ENCODE results near the gene DISC1.
"Not testable (repeated sequence)": the region's sequence is repeated elsewhere in the genome, so short reads cannot be mapped to it uniquely, and the experiment has no call there.

Gene DISC1

DNA sequence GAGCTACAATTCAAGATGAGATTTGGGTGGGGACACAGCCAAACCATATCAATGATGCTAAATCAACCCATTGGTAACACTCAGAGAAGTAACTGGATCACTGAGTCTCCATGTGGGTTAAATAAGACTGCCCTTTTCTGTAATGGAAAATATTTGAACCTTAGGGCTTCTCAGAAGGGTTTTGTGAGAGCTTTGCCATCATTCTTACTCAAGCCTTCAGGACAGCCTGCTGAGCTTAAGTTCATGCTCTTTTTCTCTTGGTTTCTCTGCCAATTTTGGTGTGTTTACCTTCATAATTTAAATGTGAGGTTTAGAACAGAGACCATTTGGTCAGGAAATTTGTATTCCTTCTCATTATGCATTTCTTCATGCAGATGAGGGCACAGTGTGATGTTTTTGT is 74.7 kb downstream of the DISC1 start:
- DNase-seq (ENCODE audit: low spot score), result no peak

DNA sequence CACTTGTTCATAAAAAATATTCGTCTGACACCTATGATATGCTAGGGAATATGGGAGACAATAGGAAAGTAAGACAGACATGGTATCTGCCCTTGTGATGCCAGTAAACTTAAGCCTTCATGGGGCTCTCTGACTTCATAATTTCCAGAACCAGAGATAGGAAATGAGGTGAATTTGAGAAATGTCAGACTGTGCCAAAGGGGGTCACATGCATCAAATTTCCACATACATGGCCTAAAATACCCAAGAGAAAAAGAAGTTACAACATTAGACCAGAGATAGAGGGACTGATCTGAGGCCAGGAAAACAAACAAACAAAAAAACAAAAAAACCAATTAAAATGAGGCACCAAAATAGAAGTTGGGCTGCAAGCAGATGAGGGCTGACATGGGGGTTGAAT is 75.7 kb downstream of the DISC1 start:
- no peak for DNase-seq (ENCODE audit: low spot score)

DNA sequence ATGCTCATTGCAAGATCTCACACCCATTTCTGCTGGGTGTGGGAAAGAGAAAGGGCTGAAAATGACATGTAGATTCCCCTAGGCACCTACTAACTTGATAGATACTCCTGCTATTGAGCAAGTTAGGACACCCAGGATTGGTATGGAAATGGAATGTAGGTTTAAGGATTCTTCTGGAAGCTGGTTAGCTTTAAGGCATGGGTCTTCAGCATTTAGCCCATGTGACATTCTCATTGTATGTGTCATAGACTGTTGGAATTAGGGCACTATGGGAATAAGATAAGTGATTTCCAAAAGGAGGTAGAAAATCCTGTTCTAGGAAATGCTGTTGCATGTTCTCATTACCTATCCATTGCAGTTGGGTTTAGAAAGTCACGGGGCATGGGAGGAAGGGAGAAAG is 76.2 kb downstream of the DISC1 start:
- DNase-seq (ENCODE audit: low spot score), result no peak

DNA sequence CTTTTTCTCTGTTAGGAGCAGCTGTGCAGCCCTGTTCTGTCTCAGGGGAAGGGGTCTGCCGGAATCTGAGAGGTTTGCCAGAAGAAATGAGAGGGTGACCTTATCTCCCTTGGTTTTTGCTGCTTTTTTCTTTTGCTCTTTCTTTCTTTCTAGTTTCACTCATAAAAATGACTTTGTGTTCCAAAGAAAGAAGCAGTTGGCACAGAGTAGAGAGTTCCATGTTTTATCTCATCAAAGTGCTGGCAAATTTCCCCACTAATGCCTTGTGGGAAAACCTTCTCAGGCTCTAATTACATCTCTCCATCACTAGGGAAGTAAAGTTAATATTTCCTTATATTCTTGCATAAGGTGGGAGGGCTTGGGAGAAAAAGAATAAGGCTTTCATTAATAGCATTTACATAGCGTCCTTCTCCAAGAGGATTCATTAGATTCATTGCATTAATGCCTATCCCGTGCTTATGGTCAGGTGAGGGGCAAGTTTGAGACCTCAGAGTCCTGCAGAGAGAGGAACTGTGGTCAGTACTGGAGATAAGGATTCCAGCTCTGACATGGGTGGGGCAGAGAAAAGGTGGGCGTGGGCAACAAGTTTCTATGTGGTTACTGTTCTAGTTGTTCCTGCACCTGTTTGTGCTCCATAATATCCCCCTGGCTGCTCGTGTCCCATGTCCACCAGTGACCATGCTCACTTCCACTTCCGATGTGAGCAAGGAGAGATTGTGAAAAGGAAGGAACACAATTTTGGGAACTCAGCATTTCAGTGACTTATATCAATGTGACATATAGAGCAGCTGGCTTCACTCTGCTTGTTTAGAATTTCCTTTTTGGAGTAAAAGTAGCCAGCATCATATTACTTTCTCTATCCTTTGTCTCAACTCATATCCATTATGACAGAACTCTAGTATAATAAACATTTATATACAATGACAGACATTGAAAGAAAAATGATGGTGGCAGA is 79.5 kb downstream of the DISC1 start:
- DNase-seq (ENCODE audit: low spot score), result no peak

DNA sequence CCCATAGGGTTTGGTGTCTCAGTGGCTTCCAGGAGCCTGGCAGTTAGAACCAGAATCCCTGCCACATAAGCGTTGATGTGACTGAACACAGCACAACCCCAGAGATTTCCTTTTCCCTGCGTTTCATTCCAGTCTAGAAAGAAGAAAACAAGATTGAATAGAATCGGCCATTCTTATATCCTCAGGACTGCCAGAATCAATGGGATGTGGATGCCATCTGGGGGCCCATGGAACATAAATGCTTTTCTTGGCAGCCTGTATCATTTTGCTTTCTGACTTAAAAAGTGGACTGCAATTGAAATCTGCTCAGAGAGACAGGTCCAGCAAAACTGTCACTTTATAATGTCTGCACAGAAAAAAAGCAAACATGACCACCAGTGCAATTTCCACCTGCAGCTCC is 80.3 kb downstream of the DISC1 start:
- no peak for DNase-seq (ENCODE audit: low spot score)

DNA sequence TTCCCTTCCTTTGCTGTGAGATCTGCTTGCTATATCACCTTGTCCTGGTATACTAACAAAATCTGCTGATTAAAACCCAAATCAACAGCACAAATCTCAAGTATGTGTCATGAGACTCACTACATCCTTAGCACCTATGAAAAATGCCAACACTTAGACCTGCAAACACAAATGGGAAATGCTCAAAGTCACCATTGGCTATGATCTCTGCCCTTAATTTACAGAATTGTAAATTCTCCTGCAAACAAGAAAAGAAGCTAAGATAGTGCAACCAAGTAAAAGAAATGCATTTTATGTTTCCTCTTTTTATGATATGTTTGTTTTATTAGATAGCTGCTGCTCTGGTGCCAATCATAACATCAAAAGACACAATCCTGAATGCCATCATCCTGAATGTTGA is 80.8 kb downstream of the DISC1 start:
- no peak for DNase-seq (ENCODE audit: low spot score)

DNA sequence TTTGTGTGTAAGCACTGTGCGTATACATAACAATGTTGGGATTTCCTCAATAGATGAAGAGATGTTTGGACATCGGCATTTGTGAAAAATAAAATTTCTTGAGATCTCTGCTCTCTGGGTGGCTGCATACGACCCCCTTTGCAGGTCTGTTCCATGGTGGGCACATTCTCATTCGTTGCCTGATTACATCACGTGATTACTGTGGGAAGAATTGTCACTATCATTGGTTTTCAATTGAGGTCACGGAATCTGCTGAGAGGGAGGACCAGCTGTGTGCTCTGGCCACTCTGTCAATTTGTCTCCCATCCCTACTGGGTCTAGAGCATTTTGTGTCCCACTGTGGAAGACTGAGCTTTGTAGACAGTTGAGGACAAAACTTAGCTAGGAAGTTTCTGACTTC is 81.8 kb downstream of the DISC1 start:
- DNase-seq (ENCODE audit: low spot score), result no peak

DNA sequence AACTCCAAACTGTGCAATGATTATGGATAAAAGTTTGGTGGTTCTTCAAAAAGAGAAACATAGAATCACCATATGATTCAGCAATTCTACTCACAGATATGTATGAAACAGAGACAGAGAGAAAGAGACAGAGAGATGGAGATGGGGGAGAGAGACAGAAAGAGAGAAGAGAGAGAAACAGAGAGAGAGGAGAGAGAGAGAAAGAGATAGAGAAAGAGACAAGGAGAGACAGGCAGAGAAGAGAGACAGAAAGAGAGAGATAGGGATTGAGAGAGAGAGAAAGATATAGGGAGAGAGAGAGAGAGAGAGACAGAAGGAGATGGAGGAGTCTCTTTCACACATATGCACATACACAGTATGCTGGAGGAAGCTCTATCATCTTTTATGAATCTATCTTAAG is 87.8 kb downstream of the DISC1 start:
- DNase-seq (ENCODE audit: low spot score), result no peak

DNA sequence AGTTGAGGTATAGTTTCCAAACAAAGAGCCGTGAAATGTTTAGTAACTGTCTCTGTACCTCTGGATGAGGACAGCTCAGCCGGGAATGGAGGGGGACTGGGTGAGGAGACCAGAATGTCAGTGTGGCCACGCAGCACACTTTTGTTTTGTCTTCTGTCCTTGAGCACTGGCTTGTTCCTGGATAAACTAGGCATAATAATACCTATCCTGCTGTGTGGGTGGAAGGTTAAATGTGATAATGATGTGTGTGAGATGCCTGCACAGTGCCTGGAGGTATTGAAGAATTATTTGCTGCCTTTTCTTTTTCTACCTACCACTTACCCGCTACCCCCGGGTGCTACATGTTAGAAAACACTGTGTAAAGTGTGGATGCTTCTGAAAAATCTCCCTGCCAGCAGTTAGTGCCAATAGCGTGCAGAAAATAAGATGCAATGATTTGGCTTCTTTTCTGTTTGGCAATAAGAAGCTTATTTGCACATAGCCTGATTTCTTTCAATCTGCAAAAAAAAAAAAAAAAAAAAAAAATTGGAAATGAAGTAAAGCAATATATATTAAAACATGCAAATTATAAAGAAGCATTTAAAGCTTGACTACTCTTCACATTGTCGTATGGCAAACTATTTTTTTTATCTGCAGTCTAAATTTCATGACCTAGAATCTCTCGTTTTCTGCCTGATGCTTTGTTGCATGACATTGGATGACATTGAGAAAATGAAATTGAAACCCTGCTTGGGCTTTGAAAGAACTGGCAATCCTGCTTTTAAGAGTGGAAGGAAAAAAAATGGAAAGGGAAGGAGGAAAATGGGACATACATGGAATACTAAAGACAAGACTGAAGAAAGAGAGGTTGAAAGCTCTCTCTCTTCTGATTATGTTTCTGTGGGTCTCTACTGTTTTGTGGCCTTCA is 89.5 kb downstream of the DISC1 start:
- no peak for DNase-seq (ENCODE audit: low spot score)

DNA sequence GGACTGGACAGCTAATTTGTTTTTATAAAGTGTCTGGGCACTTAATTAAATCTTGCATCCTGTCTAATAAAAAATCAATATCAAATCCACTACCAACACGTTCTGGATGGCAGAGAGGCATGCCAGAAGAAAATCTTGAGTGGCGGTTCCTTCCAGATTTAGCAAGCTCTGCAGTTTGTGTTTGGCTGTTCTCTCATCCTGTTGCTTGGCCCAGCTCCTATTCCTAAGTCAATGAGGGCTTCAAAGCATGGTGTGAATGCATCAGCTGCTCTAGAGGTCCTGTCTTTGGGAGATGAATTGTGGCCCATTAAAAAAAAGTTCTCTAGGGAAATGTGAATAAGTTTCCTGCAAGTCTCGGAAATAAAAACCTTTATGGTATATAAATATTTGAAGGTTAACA is 90.3 kb downstream of the DISC1 start:
- no peak for DNase-seq (ENCODE audit: low spot score)

DNA sequence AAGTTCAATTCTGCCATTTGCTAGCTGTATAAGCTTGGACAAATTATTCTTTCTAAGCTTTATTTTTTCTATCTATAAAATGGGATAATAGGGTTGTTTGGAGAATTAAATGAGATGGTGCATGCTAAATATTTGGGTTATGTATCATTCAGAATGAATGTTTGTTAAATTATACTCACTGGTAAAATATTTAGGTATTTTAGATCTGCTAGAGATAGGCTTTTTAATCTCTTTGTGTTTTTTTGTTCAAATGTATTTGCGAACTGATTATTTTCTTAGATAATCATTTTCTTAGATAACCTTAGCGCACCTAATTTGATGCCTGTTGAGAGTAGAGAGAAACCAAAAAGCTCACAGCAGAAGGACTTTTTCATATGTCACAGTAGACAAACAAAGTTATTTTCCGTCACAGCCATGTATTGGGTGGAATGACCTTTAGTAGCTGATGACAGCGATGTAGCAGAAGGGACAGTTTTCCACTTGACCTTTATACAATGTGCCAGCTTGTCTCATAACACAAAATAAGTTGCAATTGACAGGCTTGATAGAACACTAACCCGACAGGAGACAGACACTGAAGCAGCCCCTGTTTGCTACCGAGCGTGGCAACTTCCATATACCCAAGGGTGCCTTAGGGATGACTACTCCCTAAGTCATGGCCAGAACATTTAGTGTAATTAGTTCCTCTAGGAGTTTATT is 93.0 kb downstream of the DISC1 start:
- no peak for DNase-seq (ENCODE audit: low spot score)

DNA sequence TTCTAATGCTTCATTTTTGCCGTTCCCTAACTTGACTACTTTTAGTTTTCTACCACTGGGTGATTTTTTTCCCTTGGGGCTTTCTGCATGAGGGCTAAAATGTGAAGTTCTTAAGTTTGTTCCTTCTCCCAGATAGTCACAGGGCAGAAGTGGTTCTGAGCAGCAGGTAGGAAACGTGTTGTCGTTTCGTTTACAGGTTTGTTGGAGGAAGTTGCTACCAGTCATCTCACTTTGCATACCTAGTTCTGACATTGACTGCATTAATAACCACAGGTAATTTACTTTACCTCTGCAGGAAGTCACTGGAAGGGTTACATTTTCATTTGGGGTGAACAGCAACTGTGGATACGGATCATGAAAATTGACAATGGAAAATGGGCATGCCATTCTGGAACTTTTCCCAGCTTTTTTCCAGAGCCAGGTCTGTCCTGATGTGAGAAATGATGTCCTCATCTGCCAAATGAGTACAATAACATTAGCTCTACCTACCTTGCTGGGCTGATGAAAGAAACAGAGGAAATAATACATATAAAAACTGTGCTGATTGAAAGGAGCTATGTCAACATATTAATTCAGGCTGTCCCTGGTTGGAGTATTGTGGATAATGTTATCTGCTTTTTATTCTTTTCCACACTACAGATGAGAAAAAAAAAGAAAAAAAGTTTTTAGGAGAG is 94.2 kb downstream of the DISC1 start:
- no peak for DNase-seq (ENCODE audit: low spot score)

DNA sequence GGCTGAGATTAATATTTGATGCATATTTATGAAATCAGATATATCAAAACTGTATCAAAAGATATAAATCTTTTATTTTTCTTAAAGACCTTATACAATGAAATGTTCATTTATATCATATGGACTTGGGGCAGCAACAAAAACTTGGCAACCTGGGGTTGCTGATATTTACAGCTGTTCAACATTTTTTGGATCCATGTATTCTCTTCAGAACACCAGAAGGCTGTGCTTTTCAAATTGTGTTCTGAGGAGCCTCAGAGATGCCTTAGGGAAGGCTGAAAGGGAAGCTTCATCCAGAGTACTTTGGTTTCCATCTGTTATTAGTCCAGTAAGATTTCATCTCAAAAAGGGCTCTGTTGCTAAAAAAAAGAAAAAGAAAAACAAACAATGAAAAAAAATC is 94.8 kb downstream of the DISC1 start:
- no peak for DNase-seq (ENCODE audit: low spot score)

DNA sequence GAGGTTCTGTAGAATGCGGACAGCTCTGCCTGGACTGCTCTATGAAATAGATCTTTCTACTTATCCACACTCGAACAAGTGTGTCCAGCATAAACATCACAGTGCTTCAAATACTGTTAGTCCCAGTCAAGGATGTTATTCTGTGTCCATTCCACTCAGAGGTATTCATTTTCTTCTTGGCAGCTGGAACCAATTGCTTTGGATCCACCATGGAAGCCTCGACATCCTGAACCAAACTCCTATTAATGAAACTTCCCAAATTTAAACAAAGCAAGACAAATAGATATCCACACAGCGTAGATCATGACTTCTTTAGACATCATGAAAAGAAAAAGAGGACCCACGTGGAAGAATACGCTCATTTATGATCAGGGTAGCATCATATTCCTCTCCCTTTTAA is 95.8 kb downstream of the DISC1 start:
- no peak for DNase-seq (ENCODE audit: low spot score)

DNA sequence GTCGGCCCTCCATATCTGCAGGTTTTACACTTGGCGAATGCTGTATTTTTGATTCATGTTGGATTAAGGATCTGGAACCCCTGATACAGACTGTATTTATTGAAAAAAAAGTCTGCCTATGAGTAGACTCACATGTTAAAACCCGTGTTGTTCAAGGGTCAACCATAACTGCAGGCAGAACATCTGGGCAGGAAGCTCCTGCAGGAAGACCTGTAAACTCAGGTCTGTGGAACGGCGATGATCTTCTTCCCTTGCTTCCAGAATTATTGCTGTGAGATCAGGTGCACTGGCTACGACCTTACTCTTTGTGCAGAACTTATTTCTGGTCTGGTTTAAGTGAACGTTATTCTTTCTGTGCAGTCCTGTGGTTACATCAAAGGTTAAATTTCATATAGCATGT is 96.6 kb downstream of the DISC1 start:
- DNase-seq (ENCODE audit: low spot score), result no peak

DNA sequence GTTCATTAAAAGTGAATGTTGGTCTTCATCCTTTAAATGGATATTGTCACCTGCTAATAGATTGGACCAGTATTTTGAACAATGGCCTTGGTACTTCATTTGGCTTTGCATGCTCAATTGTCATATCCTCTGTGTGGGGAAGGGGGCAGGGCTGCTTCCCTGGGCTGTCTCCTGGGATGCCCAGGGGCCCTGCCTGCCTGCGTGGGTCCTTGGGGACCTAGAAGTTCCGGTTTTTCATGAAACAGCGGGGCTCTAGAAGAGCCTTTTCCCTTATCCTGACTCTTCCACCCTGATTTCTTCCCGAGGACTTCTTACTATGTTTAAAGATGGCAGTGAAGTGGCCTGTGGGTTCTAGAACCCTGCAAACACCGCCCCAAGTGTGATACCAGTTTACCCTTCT is 97.5 kb downstream of the DISC1 start:
- DNase-seq (ENCODE audit: low spot score), result no peak

DNA sequence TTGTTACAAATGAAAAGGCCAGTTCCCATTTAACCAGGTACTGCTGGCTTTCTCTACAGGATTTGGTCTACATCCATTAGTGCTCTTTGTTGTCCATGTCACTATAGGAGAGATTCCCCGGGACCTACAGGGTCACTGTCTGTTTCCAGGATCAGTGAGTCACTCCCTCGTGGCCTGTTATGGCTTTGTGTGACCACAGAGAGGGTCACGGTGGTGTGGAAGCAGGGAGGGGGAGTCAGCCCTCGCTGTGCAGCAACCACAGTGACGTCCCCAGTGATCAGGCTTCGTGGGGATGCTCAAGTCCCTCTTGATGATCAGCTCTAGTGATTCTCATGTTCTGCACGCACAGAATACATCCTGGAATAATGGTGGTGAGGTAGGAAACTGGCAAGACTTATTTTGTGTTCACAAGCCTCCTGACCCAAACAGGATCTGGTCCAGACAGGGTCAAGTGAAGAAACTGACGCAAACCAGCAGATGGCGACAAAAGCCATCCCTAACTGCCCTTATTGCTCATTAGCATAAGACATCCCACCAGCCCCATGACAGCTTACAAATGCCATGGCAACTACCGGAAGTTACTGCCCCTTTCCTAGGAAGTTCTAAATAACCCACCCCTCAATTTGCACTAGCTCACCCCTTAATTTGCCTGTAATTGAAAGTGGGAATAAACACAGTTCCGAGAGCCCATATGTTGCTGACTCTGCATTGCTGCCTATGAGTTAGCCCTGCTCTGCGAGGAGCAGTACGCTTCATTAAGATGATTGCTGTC is 98.5 kb downstream of the DISC1 start:
- peak; percentile 67 for DNase-seq (ENCODE audit: low spot score)

DNA sequence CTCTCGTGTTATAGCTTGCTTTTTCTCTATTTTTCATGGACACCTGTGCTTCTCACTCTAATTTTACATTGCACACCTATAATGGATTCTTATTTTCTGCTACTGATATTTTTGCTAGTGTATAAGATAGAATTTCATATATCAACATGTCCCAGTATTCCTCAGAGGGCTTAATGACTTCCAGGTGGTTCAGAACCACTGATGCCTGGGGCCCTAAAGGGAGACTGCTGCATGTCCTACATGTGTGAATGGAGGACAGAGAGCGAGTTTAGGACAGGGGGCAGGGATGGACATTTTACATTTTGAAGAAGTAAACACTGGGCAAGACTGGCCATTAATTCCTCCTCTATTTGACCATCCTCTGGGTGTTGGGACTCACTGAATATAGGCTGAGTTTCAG is 100.6 kb downstream of the DISC1 start:
- DNase-seq (ENCODE audit: low spot score), result no peak

DNA sequence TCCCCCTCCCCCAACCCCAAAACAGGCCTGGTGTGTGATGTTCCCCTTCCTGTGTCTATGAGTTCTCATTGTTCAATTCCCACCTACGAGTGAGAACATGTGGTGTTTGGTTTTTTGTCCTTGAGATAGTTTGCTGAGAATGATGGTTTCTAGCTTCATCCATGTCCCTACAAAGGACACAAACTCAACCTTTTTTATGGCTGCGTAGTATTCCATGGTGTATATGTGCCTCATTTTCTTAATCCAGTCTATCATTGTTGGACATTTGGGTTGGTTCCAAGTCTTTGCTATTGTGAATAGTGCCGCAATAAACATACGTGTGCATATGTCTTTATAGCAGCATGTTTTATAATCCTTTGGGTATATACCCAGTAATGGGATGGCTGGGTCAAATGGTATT is 102.4 kb downstream of the DISC1 start:
- not testable (repeated sequence) for DNase-seq (ENCODE audit: low spot score)

DNA sequence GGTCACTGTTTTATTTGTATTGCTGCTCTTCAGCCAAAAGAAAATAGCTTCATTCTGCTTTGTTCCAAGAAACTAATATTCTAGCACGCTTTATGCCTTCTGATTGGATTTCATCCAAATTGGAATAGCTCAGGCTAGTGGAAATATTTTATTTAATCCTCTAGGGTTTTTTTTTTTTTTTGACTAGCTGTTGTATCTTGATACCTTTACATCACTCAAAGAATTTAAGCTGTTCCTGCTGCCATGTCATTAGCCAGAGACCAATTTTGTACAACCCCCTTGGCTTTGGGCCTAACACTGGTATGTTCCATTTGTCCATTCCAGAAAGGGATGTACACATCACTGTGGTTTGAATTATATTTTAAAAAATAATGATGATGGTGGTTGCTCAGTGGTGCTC is 103.0 kb downstream of the DISC1 start:
- no peak for DNase-seq (ENCODE audit: low spot score)

DNA sequence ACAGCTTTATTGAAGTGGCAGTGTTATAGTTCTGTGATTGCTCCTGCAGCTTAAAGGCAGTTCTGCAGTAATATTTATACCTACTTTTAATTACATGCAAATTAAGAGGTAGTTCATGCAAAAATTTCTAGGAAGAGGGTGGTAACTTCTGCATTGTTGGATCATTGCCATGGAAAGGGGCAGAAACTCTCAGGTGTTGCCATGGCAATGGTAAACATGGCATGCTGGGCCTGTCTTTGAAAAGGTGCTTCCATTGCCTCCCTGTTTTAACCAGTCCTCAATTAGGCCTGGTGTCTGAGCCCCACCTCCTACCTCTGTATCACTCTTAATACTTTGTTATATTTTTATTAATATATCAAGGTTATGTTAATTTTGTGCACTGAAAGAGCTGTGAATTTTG is 104.7 kb downstream of the DISC1 start:
- no peak for DNase-seq (ENCODE audit: low spot score)

Data from D341Med (cell line).